Activated T-helper 17 cell treated with anti-CD3 and anti-CD28 coated beads, Interleukin-2, amount 50 U/mL, for 72 hours (primary cell): ENCODE data around the gene USP17L22. TPM values are rescaled to one million over a fixed set of nuclear protein-coding genes. Genes with fewer than 3 reads are reported as not detected.
"Not testable (repeated sequence)": the region's sequence is repeated elsewhere in the genome, so short reads cannot be mapped to it uniquely, and the experiment has no call there.

Experiments used
- ATAC-seq: fragments of 150-1000 bp; cut with Tn5 transposase; replicated peaks from 2 replicates; pipeline ENCODE4 v1.10.0; 2021; ENCODE audit warnings: mild to moderate bottlenecking, moderate library complexity
- H3K27ac Mint-ChIP-seq: one replicate; pipeline ENCODE4 v1.8.0; 2022; ENCODE audit warnings: mixed read lengths
- H3K27me3 Mint-ChIP-seq: one replicate; pipeline ENCODE4 v1.8.0; 2022; ENCODE audit warnings: mixed read lengths
- H3K36me3 Mint-ChIP-seq: one replicate; pipeline ENCODE4 v1.8.0; 2022; ENCODE audit warnings: low read depth, mild to moderate bottlenecking, mixed read lengths
- H3K4me1 Mint-ChIP-seq: one replicate; pipeline ENCODE4 v1.8.0; 2022; ENCODE audit warnings: mixed read lengths
- H3K4me3 Mint-ChIP-seq: one replicate; pipeline ENCODE4 v1.8.0; 2022; ENCODE audit warnings: mild to moderate bottlenecking, mixed read lengths
- H3K9me3 Mint-ChIP-seq: one replicate; pipeline ENCODE4 v1.8.0; 2022; ENCODE audit warnings: mixed read lengths
- total RNA-seq, 2 donors: library from RNA; stranded (reverse); gene quantifications; one replicate each; pipeline ENCODE4 v1.2.3, GENCODE V29; 2022

Gene USP17L22, protein sequence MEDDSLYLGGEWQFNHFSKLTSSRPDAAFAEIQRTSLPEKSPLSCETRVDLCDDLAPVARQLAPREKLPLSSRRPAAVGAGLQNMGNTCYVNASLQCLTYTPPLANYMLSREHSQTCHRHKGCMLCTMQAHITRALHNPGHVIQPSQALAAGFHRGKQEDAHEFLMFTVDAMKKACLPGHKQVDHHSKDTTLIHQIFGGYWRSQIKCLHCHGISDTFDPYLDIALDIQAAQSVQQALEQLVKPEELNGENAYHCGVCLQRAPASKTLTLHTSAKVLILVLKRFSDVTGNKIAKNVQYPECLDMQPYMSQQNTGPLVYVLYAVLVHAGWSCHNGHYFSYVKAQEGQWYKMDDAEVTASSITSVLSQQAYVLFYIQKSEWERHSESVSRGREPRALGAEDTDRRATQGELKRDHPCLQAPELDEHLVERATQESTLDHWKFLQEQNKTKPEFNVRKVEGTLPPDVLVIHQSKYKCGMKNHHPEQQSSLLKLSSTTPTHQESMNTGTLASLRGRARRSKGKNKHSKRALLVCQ
- total RNA-seq = not detected

DNA sequence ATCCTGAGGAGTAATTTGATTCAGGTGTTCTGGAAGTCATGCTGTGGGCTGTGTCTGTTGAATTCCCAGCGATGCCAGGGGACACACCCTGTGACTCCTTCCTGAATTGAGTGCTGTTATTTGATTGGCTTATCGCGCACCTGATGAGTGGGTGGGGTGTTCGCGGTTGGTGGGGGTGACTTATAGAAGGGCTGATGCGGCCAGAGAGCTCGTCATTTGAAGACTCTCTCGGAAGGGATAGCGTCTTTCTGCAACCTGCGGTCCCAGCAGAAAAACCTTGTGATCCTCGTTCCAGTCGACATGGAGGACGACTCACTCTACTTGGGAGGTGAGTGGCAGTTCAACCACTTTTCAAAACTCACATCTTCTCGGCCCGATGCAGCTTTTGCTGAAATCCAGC, at the start of gene USP17L22:
Gene USP17L22 (plus strand): TSS at position 301 of the 400 bp plus-strand sequence. CDS start 0 bp downstream, at position 301.
- H3K9me3 Mint-ChIP-seq, H3K4me1 Mint-ChIP-seq, H3K36me3 Mint-ChIP-seq, ATAC-seq, H3K27ac Mint-ChIP-seq, H3K4me3 Mint-ChIP-seq, H3K27me3 Mint-ChIP-seq: not testable (repeated sequence)

DNA sequence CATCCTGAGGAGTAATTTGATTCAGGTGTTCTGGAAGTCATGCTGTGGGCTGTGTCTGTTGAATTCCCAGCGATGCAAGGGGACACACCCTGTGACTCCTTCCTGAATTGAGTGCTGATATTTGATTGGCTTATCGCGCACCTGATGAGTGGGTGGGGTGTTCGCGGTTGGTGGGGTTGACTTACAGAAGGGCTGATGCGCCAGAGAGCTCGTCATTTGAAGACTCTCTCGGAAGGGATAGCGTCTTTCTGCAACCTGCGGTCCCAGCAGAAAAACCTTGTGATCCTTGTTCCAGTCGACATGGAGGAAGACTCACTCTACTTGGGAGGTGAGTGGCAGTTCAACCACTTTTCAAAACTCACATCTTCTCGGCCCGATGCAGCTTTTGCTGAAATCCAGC, 47.6 kb upstream of the USP17L22 start, which contains the start of gene USP17L12:
Gene USP17L12 (plus strand): TSS at position 301 of the 400 bp plus-strand sequence. CDS start 0 bp downstream, at position 301.
- H3K27ac Mint-ChIP-seq, ATAC-seq, H3K36me3 Mint-ChIP-seq, H3K9me3 Mint-ChIP-seq, H3K27me3 Mint-ChIP-seq, H3K4me3 Mint-ChIP-seq, H3K4me1 Mint-ChIP-seq: not testable (repeated sequence)

DNA sequence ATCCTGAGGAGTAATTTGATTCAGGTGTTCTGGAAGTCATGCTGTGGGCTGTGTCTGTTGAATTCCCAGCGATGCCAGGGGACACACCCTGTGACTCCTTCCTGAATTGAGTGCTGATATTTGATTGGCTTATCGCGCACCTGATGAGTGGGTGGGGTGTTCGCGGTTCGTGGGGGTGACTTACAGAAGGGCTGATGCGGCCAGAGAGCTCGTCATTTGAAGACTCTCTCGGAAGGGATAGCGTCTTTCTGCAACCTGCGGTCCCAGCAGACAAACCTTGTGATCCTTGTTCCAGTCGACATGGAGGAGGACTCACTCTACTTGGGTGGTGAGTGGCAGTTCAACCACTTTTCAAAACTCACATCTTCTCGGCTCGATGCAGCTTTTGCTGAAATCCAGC, 42.8 kb upstream of the USP17L22 start, which contains the start of gene USP17L13:
Gene USP17L13 (plus strand): TSS at position 301 of the 400 bp plus-strand sequence. CDS start 0 bp downstream, at position 301.
- not testable (repeated sequence) for H3K27ac Mint-ChIP-seq, H3K27me3 Mint-ChIP-seq, H3K4me3 Mint-ChIP-seq, H3K9me3 Mint-ChIP-seq, H3K36me3 Mint-ChIP-seq, H3K4me1 Mint-ChIP-seq, ATAC-seq

DNA sequence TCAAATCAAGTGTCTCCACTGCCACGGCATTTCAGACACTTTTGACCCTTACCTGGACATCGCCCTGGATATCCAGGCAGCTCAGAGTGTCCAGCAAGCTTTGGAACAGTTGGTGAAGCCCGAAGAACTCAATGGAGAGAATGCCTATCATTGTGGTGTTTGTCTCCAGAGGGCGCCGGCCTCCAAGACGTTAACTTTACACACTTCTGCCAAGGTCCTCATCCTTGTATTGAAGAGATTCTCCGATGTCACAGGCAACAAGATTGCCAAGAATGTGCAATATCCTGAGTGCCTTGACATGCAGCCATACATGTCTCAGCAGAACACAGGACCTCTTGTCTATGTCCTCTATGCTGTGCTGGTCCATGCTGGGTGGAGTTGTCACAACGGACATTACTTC, 37.2 kb upstream of the USP17L22 start:
- not testable (repeated sequence) for H3K4me1 Mint-ChIP-seq, H3K4me3 Mint-ChIP-seq, H3K27ac Mint-ChIP-seq, H3K36me3 Mint-ChIP-seq, H3K27me3 Mint-ChIP-seq, ATAC-seq, H3K9me3 Mint-ChIP-seq

DNA sequence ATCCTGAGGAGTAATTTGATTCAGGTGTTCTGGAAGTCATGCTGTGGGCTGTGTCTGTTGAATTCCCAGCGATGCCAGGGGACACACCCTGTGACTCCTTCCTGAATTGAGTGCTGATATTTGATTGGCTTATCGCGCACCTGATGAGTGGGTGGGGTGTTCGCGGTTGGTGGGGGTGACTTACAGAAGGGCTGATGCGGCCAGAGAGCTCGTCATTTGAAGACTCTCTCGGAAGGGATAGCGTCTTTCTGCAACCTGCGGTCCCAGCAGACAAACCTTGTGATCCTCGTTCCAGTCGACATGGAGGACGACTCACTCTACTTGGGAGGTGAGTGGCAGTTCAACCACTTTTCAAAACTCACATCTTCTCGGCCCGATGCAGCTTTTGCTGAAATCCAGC, 33.3 kb upstream of the USP17L22 start, which contains the start of gene USP17L15:
Gene USP17L15 (plus strand): TSS at position 301 of the 400 bp plus-strand sequence. CDS start 0 bp downstream, at position 301.
- not testable (repeated sequence) for H3K36me3 Mint-ChIP-seq, ATAC-seq, H3K4me1 Mint-ChIP-seq, H3K4me3 Mint-ChIP-seq, H3K9me3 Mint-ChIP-seq, H3K27ac Mint-ChIP-seq, H3K27me3 Mint-ChIP-seq

DNA sequence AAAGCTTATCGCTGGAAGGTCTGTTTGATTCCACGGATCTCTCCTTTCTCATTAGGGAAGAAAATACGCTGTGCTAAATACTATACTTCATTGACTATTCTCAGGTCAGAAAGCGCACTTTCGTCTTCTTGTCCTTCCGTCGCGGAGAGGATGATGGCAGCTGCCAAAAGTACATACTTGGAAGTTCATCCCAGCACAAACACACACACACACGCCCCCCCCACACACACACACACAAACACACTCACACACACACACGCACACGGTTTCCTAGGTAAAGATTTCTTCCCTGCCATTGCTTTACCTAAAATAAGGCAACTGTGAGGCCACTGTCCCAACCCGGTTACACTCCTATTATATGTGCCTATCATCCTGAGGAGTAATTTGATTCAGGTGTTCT, 29.0 kb upstream of the USP17L22 start:
- not testable (repeated sequence) for ATAC-seq, H3K4me3 Mint-ChIP-seq, H3K27ac Mint-ChIP-seq, H3K9me3 Mint-ChIP-seq, H3K4me1 Mint-ChIP-seq, H3K27me3 Mint-ChIP-seq, H3K36me3 Mint-ChIP-seq

DNA sequence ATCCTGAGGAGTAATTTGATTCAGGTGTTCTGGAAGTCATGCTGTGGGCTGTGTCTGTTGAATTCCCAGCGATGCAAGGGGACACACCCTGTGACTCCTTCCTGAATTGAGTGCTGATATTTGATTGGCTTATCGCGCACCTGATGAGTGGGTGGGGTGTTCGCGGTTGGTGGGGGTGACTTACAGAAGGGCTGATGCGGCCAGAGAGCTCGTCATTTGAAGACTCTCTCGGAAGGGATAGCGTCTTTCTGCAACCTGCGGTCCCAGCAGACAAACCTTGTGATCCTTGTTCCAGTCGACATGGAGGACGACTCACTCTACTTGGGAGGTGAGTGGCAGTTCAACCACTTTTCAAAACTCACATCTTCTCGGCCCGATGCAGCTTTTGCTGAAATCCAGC, 23.8 kb upstream of the USP17L22 start, which contains the start of gene USP17L17:
Gene USP17L17 (plus strand): TSS at position 301 of the 400 bp plus-strand sequence. CDS start 0 bp downstream, at position 301.
- H3K36me3 Mint-ChIP-seq, H3K4me1 Mint-ChIP-seq, ATAC-seq, H3K4me3 Mint-ChIP-seq, H3K27ac Mint-ChIP-seq, H3K27me3 Mint-ChIP-seq, H3K9me3 Mint-ChIP-seq: not testable (repeated sequence)

DNA sequence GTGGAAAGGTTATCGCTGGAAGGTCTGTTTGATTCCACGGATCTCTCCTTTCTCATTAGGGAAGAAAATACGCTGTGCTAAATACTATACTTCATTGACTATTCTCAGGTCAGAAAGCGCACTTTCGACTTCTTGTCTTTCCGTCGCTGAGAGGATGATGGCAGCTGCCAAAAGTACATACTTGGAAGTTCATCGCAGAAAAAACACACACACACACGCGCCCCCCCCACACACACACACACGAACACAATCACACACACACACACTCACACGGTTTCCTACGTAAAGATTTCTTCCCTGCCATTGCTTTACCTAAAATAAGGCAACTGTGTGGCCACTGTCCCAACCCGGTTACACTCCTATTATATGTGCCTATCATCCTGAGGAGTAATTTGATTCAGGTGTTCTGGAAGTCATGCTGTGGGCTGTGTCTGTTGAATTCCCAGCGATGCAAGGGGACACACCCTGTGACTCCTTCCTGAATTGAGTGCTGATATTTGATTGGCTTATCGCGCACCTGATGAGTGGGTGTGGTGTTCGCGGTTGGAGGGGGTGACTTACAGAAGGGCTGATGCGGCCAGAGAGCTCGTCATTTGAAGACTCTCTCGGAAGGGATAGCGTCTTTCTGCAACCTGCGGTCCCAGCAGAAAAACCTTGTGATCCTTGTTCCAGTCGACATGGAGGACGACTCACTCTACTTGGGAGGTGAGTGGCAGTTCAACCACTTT, 19.3 kb upstream of the USP17L22 start, which contains the start of gene USP17L18:
Gene USP17L18 (plus strand): TSS at position 678 of the 728 bp plus-strand sequence. CDS start 0 bp downstream, at position 678.
- not testable (repeated sequence) for H3K27me3 Mint-ChIP-seq, ATAC-seq, H3K36me3 Mint-ChIP-seq, H3K27ac Mint-ChIP-seq, H3K4me1 Mint-ChIP-seq, H3K9me3 Mint-ChIP-seq, H3K4me3 Mint-ChIP-seq

DNA sequence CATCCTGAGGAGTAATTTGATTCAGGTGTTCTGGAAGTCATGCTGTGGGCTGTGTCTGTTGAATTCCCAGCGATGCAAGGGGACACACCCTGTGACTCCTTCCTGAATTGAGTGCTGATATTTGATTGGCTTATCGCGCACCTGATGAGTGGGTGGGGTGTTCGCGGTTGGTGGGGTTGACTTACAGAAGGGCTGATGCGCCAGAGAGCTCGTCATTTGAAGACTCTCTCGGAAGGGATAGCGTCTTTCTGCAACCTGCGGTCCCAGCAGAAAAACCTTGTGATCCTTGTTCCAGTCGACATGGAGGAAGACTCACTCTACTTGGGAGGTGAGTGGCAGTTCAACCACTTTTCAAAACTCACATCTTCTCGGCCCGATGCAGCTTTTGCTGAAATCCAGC, 14.3 kb upstream of the USP17L22 start, which contains the start of gene USP17L19:
Gene USP17L19 (plus strand): TSS at position 301 of the 400 bp plus-strand sequence. CDS start 0 bp downstream, at position 301.
- not testable (repeated sequence) for ATAC-seq, H3K9me3 Mint-ChIP-seq, H3K36me3 Mint-ChIP-seq, H3K27ac Mint-ChIP-seq, H3K4me3 Mint-ChIP-seq, H3K4me1 Mint-ChIP-seq, H3K27me3 Mint-ChIP-seq

DNA sequence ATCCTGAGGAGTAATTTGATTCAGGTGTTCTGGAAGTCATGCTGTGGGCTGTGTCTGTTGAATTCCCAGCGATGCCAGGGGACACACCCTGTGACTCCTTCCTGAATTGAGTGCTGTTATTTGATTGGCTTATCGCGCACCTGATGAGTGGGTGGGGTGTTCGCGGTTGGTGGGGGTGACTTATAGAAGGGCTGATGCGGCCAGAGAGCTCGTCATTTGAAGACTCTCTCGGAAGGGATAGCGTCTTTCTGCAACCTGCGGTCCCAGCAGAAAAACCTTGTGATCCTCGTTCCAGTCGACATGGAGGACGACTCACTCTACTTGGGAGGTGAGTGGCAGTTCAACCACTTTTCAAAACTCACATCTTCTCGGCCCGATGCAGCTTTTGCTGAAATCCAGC, 9.6 kb upstream of the USP17L22 start, which contains the start of gene USP17L20:
Gene USP17L20 (plus strand): TSS at position 301 of the 400 bp plus-strand sequence. CDS start 0 bp downstream, at position 301.
- not testable (repeated sequence) for H3K9me3 Mint-ChIP-seq, H3K27ac Mint-ChIP-seq, H3K27me3 Mint-ChIP-seq, H3K4me1 Mint-ChIP-seq, H3K36me3 Mint-ChIP-seq, ATAC-seq, H3K4me3 Mint-ChIP-seq

DNA sequence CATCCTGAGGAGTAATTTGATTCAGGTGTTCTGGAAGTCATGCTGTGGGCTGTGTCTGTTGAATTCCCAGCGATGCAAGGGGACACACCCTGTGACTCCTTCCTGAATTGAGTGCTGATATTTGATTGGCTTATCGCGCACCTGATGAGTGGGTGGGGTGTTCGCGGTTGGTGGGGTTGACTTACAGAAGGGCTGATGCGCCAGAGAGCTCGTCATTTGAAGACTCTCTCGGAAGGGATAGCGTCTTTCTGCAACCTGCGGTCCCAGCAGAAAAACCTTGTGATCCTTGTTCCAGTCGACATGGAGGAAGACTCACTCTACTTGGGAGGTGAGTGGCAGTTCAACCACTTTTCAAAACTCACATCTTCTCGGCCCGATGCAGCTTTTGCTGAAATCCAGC, 4.8 kb upstream of the USP17L22 start, which contains the start of gene USP17L21:
Gene USP17L21 (plus strand): TSS at position 301 of the 400 bp plus-strand sequence. CDS start 0 bp downstream, at position 301.
- not testable (repeated sequence) for H3K36me3 Mint-ChIP-seq, H3K9me3 Mint-ChIP-seq, H3K4me3 Mint-ChIP-seq, H3K4me1 Mint-ChIP-seq, H3K27ac Mint-ChIP-seq, H3K27me3 Mint-ChIP-seq, ATAC-seq

DNA sequence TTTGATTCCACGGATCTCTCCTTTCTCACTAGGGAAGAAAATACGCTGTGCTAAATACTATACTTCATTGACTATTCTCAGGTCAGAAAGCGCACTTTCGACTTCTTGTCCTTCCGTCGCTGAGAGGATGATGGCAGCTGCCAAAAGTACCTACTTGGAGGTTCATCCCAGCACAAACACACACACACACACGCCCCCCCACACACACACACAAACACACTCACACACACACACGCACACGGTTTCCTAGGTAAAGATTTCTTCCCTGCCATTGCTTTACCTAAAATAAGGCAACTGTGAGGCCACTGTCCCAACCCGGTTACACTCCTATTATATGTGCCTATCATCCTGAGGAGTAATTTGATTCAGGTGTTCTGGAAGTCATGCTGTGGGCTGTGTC, 4.3 kb downstream of the USP17L22 start:
- H3K27me3 Mint-ChIP-seq, ATAC-seq, H3K4me3 Mint-ChIP-seq, H3K9me3 Mint-ChIP-seq, H3K36me3 Mint-ChIP-seq, H3K27ac Mint-ChIP-seq, H3K4me1 Mint-ChIP-seq: not testable (repeated sequence)
